ENCODE measurements around the gene CHRM5.
A peak's percentile ranks its signal among the peaks of the same experiment; 100 is the strongest.
"Not testable (repeated sequence)": the region's sequence is repeated elsewhere in the genome, so short reads cannot be mapped to it uniquely, and the experiment has no call there.

The CHRM5 gene

GRCh38 chr15:34038871-34039789 lies 70.8 kb downstream of the CHRM5 start, which contains the start of gene AVEN:
AVEN (minus strand) TSS chr15:34039204; CDS start chr15:34039046, 158 bp downstream.
- peak; percentile 37 to 43 for DNase-seq (ENCODE audit: extremely low read depth in 1 of 2, low read depth in 1 of 2)

- no peak for DNase-seq (ENCODE audit: extremely low read depth in 1 of 2, low read depth in 1 of 2)
Observed at GRCh38 chr15:34039790-34040113, 71.5 kb downstream of the CHRM5 start.

- no peak for DNase-seq (ENCODE audit: extremely low read depth in 1 of 2, low read depth in 1 of 2)
Observed at GRCh38 chr15:34043391-34043790, 75.1 kb downstream of the CHRM5 start.

- no peak for DNase-seq (ENCODE audit: extremely low read depth in 1 of 2, low read depth in 1 of 2)
Observed at GRCh38 chr15:34043813-34044212, 75.5 kb downstream of the CHRM5 start.

GRCh38 chr15:34046471-34047145 lies 78.3 kb downstream of the CHRM5 start:
- no peak for DNase-seq (ENCODE audit: extremely low read depth in 1 of 2, low read depth in 1 of 2)

- no peak for DNase-seq (ENCODE audit: extremely low read depth in 1 of 2, low read depth in 1 of 2)
Observed at GRCh38 chr15:34047893-34048775, 79.8 kb downstream of the CHRM5 start.

GRCh38 chr15:34049112-34049511 lies 80.8 kb downstream of the CHRM5 start:
- no peak for DNase-seq (ENCODE audit: extremely low read depth in 1 of 2, low read depth in 1 of 2)

GRCh38 chr15:34050385-34050784 lies 82.1 kb downstream of the CHRM5 start:
- not testable (repeated sequence) for DNase-seq (ENCODE audit: extremely low read depth in 1 of 2, low read depth in 1 of 2)

- no peak for DNase-seq (ENCODE audit: extremely low read depth in 1 of 2, low read depth in 1 of 2)
Observed at GRCh38 chr15:34054081-34054707, 85.9 kb downstream of the CHRM5 start.

GRCh38 chr15:34055868-34056595 lies 87.7 kb downstream of the CHRM5 start:
- no peak for DNase-seq (ENCODE audit: extremely low read depth in 1 of 2, low read depth in 1 of 2)

- no peak for DNase-seq (ENCODE audit: extremely low read depth in 1 of 2, low read depth in 1 of 2)
Observed at GRCh38 chr15:34056911-34057310, 88.6 kb downstream of the CHRM5 start.

- no peak for DNase-seq (ENCODE audit: extremely low read depth in 1 of 2, low read depth in 1 of 2)
Observed at GRCh38 chr15:34059476-34059875, 91.2 kb downstream of the CHRM5 start.

- no peak for DNase-seq (ENCODE audit: extremely low read depth in 1 of 2, low read depth in 1 of 2)
Observed at GRCh38 chr15:34059946-34060345, 91.6 kb downstream of the CHRM5 start.

GRCh38 chr15:34064438-34064837 lies 96.1 kb downstream of the CHRM5 start:
- no peak for DNase-seq (ENCODE audit: extremely low read depth in 1 of 2, low read depth in 1 of 2)

GRCh38 chr15:34065261-34065660 lies 97.0 kb downstream of the CHRM5 start:
- DNase-seq (ENCODE audit: extremely low read depth in 1 of 2, low read depth in 1 of 2), result no peak

GRCh38 chr15:34065941-34066340 lies 97.6 kb downstream of the CHRM5 start:
- DNase-seq (ENCODE audit: extremely low read depth in 1 of 2, low read depth in 1 of 2), result no peak

GRCh38 chr15:34070003-34070402 lies 101.7 kb downstream of the CHRM5 start:
- no peak for DNase-seq (ENCODE audit: extremely low read depth in 1 of 2, low read depth in 1 of 2)

GRCh38 chr15:34076785-34077184 lies 108.5 kb downstream of the CHRM5 start:
- no peak for DNase-seq (ENCODE audit: extremely low read depth in 1 of 2, low read depth in 1 of 2)

- DNase-seq (ENCODE audit: extremely low read depth in 1 of 2, low read depth in 1 of 2), result no peak
Observed at GRCh38 chr15:34078900-34079299, 110.6 kb downstream of the CHRM5 start.

- no peak for DNase-seq (ENCODE audit: extremely low read depth in 1 of 2, low read depth in 1 of 2)
Observed at GRCh38 chr15:34079904-34080303, 111.6 kb downstream of the CHRM5 start.
